HT-29 (cell line): ENCODE results near the gene VPS35. TPM values are rescaled to one million over a fixed set of nuclear protein-coding genes. Genes with fewer than 3 reads are reported as not detected.

Source experiments
- DNase-seq: peaks from one replicate; pipeline ENCODE4 v3.0.0-alpha.2; 2015; ENCODE audit warnings: low spot score
- total RNA-seq: library from RNA; depleted of rRNA; stranded (reverse); fragments of >200 nt; shearing (Covaris generic); gene quantifications from 2 replicates; pipeline ENCODE4 v1.2.3, GENCODE V29; 2014; rRNA removed

Gene VPS35
- 34.8 and 43.8 TPM in 2 replicates for total RNA-seq

DNA sequence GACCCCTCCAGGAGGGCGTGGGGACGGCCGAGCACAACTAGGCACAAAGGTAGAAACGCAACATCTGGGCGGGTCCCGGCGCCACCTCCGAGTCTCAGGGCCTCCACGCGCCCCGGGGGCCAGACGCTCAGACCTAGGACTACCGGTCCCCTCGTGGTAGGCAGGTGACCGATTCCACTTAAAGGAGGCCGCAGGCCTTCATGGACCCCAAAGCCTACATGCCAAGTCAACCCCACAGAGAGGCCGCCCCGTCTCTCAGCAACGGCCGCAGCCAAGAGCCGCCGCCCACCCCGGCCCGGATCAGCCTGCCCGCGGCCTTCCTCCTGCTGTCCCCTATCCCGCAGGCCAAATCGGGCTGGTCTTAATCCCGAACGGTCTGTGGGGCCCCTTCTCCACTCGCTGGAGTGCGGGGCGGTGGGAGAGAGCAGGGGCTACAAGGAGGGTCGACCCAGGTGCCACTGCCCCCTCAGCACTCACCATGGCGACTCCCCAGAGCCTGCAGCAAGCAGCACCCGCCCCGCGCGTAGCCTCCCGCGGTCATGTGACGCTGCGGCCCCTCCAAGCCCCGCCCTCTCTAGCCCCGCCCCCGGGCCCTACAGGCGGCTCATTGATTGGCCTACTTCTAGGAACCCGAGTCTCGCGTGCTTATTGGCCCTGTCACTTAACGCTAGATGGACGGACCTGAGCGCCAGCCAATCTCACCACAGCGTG lies at the start of gene VPS35:
VPS35 (minus strand) TSS at position 525 of the 711 bp plus-strand sequence; CDS start at position 480, 45 bp downstream.
- peak; percentile 99 for DNase-seq

DNA sequence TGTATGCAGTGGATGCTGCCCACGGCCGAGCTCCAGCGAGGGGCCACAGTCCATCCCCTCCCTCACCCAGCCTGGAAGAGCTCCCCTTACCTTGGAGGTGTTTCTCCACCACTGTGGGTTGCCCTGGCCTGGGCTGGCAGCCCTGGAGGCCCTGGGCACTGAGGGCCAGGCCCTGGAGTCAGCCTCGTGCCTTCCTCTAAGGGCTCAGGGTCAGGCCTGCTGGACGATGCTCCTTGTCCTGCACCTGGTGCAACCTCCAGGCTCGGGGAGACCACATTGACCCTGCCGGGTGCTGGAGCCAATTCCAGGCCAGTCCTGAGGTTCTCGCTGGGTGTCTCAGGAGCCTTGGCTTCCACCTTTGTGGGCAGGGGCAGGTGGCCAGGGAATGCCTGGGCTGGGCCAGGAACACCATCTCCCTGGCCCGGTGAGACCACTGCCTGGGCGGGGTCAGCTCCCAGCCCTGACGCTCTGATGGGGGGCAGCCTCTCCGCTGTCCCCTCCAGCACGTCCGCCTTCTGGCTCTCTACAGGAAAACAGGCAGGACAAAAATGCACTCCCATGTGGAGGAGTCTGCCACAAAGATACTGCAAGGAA lies 48.7 kb upstream of the VPS35 start:
- DNase-seq, result no peak

DNA sequence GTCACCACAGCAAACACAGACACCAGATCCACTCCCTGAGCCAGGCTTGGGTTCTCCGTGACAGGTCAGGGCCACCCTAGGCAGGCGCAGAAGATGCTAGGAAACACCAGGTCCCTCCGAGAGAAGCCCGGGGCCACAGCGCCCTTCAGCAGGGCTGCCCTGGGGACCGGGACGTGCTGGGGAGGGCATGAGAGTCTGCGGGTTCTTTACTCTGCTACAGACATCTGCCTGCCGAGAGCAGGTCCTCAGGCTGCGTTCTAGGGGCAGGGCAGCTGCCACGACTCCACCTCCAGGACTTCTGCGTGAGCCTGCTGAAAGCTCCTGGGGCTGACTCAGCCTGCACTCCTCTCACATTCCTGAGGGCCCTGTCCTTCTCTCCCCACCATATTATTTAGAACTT lies 47.7 kb upstream of the VPS35 start:
- DNase-seq, result no peak

DNA sequence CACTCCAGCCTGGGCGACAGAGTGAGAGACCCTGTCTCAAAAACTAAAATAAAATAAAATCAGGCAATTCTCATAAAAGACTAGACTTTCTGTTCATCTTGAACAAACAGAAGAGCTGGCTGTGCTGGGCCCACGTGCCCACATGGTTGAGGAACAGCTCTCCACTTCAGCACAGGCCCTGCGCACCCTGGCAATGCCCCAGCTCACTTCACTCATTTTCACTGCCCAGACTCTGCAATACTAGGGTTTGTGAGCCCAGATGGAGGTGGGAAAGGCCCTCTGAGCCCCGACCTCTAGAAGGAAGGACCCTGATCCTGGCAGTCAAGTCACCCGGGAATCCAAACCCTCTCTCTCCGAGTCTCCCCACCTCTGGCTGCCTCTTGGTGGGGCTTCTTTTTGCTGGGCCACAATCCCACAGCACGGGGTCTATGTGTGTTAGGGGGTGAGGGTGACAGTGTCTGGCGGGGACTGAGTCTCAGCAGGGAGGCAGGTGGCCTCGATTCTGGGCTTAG lies 44.4 kb upstream of the VPS35 start:
- DNase-seq, result no peak

DNA sequence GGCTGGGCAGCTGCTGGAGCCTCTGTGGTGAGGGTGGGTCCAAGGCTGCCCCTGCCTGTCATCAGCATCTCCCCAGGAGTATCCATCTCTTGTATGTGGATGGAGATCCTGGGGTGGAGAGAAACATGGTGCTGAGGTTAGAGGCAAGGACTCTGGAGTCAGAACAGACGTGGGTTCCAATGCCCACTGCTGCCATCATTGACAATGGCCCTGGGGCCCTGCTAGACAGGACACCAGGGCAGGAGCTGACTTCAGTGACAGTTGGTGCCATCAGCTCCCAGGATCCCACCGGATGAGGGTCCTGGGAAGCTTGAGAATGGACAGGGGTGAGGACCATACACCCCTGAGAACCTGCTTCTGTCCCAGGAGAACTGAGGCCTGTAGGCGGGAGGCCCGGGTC lies 43.6 kb upstream of the VPS35 start:
- no peak for DNase-seq

DNA sequence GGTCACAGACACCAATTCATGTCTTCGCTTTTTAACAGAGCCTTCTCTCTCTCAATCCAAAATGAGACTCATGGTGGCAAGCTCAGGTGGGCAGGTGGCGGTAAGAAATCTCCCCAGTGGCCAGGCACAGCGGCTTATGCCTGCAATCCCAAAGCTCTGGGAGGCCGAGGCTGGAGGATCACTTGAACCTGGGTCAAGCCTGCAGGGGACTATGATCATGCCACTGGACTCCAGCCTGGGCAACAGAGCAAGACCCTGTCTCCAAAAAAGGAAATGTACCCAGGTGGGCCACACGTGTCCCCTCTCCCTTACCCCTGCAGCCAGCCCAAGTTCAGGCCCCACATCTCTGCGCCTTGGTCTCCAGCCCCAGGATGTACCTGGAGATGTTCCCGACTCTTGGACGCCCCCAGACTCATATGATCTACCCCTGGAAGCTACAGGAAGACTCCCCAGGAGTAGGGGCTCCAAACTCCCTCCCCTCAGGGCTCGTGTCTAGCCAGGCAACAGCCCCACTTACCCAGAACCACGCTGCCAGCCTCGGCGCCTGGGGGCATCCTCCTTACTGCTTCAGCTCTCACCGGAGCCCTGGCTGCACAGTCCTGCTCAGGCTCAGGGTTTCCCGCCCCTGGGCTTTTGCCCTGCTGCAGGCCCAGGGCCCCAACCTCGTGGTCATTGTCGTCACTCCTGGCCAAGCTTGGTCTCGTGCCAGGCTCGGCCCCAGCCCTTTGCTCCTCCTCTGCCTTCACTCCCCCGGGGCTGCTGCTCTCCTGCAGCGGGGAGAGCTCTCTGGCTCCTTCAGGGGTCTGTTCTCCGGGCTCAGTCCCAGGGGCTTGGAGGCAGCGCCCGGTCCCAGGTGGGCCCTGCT lies 42.9 kb upstream of the VPS35 start:
- DNase-seq, result no peak

DNA sequence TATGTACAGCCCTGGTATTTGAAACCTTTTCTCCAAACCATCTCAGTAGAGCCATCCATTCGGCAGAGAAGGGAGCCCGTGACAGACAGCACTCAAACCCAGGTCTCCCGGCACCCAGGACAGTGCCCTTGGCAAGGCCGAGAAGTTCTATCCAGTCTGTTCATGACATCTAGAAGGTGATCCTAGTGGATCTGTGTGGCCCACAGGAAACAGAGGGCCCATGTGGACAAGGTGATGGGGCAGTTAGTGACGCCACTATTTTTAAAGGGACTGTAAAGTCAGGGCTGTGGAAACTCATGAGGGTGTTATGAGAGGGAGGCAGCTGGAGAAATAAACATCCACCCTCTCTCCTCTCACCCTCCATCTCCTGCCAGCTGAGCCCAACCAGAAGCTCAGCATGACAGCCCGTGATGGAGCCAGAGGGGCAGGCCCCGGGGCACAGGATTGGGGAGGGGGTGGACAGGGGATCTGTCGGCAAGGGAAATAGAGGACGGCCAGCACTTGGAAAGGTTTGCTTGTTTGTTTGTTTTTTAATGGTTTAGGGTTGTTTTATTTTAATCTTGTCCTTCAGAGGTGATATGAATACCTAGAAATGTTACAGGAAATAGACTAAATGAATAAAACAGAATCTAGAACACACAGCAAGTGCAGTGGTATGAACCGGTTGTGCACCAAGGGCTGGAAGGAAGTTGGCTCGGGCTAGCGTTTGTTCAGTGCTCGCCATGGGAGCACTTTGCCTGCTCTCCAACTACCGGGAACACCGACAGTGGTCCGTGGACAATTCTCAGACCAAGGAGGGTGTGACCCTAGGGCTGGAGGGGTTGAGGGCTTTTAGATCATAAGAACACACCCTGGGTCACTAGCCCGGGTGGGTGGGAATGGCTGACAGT lies 42.1 kb upstream of the VPS35 start:
- DNase-seq, result no peak

DNA sequence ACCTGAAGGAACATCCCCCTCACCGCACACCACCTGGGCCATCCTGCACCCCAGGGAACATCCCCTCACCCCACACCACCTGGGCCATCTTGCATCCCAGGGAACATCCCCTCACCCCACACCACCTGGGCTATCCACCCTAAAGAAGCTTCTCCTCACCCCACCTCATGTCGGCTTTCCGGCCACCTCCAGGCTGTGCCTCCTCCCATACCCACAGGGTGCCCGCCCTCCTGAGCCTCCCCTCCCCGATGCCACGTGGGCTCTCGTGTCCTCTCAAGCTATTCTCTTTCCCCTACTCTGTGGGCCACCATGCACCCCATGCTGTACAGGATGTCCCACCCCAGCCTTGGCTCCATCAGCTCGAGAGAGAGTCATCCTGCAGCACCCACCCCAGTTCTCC lies 41.1 kb upstream of the VPS35 start:
- DNase-seq, result no peak

DNA sequence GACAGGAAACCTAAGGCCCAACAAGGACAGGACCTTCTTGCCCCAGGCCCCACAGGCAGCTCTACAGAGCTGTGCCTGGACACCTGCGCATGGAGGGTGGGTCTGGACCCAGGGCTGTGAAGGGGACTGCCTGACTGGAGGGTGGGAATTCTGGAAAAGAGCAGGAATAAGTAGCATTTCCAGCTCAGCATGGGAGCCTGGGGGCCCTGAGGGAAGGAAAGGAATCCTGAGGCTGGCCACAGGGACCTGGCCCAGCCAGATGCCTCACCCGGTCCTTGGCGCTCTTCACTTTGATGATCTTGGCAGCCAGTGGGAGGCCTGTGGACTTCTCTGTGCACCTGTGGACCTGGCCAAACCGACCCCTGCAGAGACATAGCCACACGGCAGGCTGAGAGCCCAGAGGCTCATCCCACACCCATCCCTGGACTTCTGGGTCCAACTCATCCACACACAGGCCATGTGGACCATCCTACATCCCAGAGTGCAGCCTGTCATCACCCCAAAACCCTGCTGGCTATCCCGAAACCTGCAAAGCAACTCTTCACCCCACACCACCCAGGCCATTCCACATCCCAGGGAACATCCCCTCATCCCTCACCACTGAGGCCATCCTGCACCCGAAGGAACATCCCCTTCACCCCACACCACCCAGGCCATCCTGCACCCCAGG lies 40.5 kb upstream of the VPS35 start:
- DNase-seq, result no peak

DNA sequence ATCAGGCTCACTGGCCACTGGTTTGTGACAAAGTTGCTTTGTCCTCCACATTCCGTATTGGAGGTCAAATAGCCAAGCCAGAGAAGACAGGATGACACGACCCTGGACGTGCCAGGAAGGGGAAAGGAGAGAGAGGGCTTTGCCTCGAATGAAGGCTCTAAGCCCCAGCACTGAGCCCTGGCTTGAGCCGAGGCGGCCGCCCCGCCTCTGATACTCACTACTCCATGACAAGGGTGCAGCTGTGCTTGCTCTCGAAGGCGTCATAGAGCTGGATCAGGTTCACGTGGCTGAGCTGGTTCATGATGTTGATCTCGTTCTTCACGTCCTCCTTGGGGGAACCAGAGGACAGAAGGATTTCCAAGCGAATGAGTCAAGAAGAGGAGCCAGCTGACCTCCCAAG lies 39.8 kb upstream of the VPS35 start:
- no peak for DNase-seq

DNA sequence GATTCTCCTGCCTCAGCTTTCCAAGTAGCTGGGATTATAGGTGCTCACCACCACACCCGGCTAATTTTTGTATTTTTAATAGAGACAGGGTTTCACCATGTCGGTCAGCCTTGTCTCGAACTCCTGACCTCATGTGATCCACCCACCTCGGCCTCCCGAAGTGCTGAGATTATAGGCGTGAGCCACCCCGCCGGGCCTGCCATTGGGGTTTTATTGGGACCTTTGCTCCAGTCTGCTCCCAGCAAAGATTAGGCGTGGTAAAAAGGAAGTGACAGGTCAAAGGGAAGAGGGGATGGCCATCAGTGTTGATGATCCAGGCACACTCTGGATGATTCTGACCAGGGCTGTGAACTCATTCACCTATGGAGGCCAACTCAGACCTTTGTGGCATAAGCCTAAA lies 38.7 kb upstream of the VPS35 start:
- DNase-seq, result no peak

DNA sequence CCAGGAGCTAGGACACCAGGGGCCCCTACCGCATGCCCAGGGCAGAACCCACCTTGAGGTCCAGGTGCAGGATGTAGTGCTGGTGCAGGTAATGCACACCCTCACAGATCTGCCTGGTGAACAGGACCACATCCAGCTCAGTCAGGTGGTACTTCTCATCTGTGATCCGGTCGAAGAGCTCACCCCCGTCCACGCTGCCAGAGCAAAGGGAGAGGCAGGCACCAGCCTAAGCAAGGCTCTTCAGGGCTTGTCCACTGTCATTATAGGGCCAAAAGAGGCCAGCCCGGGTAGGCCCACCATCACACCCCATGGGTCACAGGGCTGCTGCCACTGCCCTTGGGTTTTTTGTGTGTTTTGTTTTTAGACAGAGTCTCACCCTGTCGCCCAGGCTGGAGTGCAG lies 38.2 kb upstream of the VPS35 start:
- no peak for DNase-seq

DNA sequence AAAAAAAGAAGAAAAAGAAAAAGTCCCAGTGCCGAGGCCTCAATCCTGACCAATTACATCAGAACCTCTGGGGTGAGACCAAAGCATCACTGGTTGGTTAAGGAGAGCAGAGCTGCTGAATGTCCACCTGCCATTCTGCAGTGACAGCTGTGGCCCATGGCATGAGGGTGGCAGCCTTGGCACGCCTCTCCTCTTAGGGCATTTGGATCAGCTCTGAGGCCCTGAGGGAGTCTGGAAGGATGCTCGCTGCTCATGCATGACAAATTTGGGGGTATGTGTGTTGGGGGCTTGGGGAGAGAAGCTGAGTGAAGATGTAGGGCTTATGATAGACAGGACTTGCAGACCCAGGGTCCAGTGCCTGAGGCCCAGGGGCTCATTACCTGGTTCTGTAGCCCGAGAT lies 32.9 kb upstream of the VPS35 start:
- no peak for DNase-seq

DNA sequence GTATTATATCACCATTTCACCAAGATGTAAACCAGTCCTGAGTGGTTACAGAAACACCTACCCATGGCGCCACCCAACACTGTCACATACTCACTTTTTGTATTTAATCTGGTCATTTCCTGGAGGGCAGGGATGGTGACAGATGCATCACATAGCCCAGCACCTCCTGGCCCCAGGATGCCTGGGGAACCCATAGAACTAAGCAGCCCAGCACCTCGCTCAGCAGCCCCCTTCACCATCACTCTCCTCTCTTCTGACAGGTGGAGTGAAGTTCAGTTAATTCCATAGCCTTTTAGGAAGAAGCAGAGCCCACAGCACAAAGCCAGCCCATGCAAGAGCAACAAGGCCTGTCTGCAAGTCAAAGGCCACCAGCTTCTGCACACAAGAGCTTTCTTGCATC lies 31.6 kb upstream of the VPS35 start:
- no peak for DNase-seq

DNA sequence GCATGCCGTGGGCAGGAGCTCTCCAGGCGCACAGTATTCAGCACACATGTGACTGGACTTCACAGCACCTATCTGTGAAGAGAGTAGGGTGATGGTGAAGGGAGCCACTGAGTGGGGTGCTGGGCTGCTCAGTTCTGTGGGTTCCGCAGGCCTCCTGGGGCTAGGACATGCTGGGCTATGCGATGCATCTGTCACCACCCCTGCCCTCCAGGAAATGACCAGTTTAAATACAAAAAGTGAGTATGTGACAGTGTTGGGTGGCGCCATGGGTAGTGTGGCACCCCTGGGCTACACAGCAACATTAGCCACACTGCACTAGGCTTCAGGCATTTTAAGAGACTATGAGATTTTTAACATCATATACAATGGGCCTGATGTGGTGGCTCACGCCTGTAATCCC lies 30.6 kb upstream of the VPS35 start:
- DNase-seq, result no peak

DNA sequence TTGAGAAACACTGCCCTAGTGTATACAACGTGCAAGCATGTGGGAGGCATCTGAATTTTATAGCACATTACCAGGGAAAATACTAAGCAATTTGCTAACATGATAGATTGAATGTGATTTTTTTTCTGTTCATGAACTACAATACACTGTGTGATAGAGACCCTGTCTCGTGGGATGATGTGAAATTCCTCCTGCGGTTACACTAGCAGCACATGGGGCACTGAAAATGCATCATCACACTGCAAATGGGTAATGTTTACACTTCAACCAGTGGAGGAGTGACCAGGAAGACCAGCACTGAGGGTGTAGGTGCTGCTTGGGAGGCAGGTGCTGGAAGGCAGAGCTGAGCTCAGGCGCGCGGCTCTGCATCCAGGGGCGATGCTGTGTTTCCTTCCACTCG lies 29.2 kb upstream of the VPS35 start:
- no peak for DNase-seq

DNA sequence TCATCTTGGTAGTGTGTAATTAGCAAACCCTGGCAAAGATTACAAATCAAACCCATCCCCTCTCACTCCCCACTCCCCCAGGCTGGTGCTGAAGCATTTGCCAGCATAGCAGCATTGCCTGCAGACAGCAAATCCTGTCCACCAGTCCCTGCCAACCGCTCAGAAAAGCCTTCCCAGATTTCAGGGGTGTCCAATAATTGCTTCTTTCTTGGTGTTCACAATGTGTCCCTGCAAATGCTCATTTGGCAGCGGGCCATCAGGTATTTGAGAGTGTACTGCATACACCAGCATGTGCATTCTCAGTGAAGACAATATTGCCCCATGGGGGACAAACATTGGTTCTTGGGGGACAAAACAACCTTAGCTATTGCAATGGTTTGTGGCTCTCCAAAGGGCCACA lies 28.7 kb upstream of the VPS35 start:
- DNase-seq, result no peak

DNA sequence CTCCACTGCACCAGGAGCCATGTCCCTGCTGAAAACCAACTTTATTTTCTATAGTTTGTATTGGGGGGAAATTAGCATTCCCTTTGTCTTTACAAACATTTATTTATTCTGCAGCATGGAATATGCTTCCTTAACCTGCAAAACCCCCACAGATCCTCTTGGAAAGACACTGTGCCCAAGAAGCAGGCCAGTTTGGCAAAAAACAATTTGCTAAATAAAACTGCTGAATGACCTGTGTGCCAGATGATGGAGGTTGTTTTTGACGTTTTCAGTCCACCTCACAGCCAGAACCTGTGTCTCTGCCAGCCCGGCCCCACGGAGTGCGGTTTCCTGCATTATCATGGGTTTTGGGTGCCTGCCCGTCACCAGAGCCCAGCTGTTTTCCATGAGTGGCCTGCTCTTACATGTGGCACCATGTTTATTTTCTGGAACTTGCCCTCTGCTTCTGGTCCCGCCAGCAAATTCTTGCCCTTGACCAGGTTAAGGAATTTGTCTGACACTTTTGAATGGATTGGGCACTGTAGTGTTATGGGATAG lies 26.9 kb upstream of the VPS35 start:
- DNase-seq, result no peak

DNA sequence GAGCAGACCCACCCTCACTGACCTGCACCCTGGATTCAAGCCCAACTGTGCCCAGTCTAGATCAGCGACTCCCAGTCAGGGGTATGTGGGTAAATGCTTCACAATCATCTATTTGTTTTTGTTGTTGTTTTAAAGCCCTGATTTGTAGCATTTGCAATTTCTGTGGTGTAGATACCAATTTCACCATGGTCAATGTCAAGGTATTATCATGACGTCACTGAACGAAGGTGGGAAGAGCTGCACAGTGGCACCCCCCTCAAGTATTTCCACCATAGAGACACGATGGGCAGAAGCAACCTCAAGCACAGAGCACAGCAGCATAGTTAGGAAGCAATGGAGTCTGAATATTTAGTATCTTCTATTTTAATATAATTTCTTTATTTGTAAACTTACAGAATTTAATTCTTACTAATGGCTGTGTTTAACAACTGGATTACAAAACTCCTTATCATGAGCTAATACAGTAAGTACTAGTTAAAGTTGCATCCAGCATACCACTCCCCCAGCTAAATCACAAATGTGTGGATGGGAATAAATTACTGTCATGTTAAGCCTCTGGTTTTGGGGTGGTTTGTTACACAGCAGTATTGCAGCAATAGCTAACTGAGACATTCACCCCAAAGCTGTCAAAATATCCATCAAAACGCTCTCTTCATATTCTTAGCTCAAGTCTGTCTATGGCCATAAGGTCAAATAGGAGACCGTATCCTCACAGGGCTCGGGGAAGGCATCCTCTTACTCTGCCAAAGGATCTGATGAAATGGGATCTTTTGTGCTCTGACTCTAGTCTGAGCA lies 26.0 kb upstream of the VPS35 start:
- no peak for DNase-seq

DNA sequence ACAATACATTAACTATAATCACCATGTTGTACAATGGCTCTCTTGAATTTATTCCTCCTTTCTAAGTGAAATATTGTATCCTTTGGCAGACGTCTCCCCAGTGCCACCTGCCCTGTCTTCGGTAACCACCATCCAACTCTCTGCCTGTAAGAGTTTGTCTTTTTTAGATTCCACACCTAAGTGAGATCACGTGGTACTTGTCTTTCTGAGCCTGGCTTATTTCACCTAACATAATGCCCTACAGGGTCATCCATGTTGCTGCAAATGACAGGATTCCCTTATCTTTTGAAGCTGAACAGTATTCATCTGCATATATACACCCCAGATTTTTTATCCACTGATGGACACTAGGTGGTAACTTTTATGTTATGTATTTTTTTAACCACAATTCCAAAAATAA lies 24.7 kb upstream of the VPS35 start:
- no peak for DNase-seq
